GM12878 (cell line): ENCODE data around the gene LRRC2. TPM values are rescaled to one million over a fixed set of nuclear protein-coding genes. Genes with fewer than 3 reads are reported as not detected.

ENCODE experiments used
- ATAC-seq: fragments of 200-7000 bp; cut with Tn5 transposase; 3 replicates; pipeline ENCODE4 v1.9.1; 2020; ENCODE audit warnings: mild to moderate bottlenecking, moderate library complexity
- BruUV-seq: library from RNA; stranded (reverse); fragments of 400-500 nt; replicated peaks from 2 replicates; lab custom pipeline; 2021; lab: Mats Ljungman, UMichigan
- CTCF ChIA-PET: fragments of 300-600 bp; sonication (Branson Sonifier 250); formaldehyde crosslinking; extraction: SDS; loops from one replicate; lab custom pipeline; 2021; ENCODE audit warnings: inconsistent platforms; lab: Yijun Ruan, JAX
- POLR2A ChIA-PET: fragments of 350-600 bp; formaldehyde crosslinking; extraction: SDS; loops from one replicate; lab custom pipeline; 2021; ENCODE audit warnings: inconsistent platforms; lab: Charles Lee
- RAD21 ChIA-PET: fragments of 300-600 bp; sonication (Branson Sonifier 250); formaldehyde crosslinking; loops from one replicate; lab custom pipeline; 2023; ENCODE audit warnings: antibody characterized with exemption; ENCODE audit not compliant: unreplicated experiment; lab: Charles Lee
- SMC1A ChIA-PET: fragments of 300-600 bp; sonication (Branson Sonifier 250); formaldehyde crosslinking; loops from one replicate; lab custom pipeline; 2023; ENCODE audit not compliant: unreplicated experiment, uncharacterized antibody; lab: Charles Lee
- DNase-seq: peaks from one replicate; pipeline ENCODE4 v3.0.0-alpha.2; 2011; ENCODE audit warnings: low read depth, low spot score
- FAIRE-seq: peaks from 3 replicates; lab custom pipeline; 2011; peaks lifted over from hg19 to GRCh38; lab: Jason Lieb, UNC
- H2AFZ ChIP-seq: 2 replicates; pipeline ENCODE4 v1.6.0; 2011; ENCODE audit warnings: low read depth, low read length, control low read depth; ENCODE audit not compliant: control insufficient read depth
- H3K27ac ChIP-seq: 2 replicates; pipeline ENCODE4 v1.5.1; 2011; ENCODE audit warnings: control low read depth; ENCODE audit not compliant: control insufficient read depth, insufficient read depth
- H3K27me3 ChIP-seq, 2 experiments: replicated peaks in 1 of 2; 2 replicates each; pipeline versions ENCODE4 v1.6.0 to v1.6.1; 2011; ENCODE audit warnings: low read length in 1 of 2; ENCODE audit not compliant: control insufficient read depth in 2 of 2, insufficient read depth in 2 of 2
- H3K36me3 ChIP-seq, 2 experiments: 2 replicates each; pipeline ENCODE4 v1.5.1; 2011; ENCODE audit warnings: low read length in 1 of 2; ENCODE audit not compliant: control insufficient read depth in 2 of 2, insufficient read depth in 2 of 2
- H3K4me1 ChIP-seq: 2 replicates; pipeline ENCODE4 v1.6.1; 2011; ENCODE audit warnings: mild to moderate bottlenecking, low read length, moderate library complexity, mixed read lengths; ENCODE audit not compliant: control insufficient read depth, insufficient read depth
- H3K4me2 ChIP-seq: 2 replicates; pipeline ENCODE4 v1.6.0; 2011; ENCODE audit warnings: control low read depth; ENCODE audit not compliant: control insufficient read depth, insufficient read depth
- H3K4me3 ChIP-seq: fragments of 200-600 bp; sonication (generic); 2 replicates; pipeline ENCODE4 v1.5.1; 2016
- H3K79me2 ChIP-seq: 2 replicates; pipeline ENCODE4 v1.6.0; 2011; ENCODE audit warnings: low read length; ENCODE audit not compliant: control insufficient read depth, insufficient read depth
- H3K9ac ChIP-seq: 2 replicates; pipeline ENCODE4 v1.8.0; 2011; ENCODE audit warnings: low read length, control low read depth, mixed read lengths; ENCODE audit not compliant: control insufficient read depth, insufficient read depth
- H3K9me3 ChIP-seq: replicated peaks from 3 replicates; pipeline ENCODE4 v1.5.1; 2011; ENCODE audit warnings: mild to moderate bottlenecking, low read length; ENCODE audit not compliant: control insufficient read depth, insufficient read depth
- H4K20me1 ChIP-seq: 2 replicates; pipeline ENCODE4 v1.6.0; 2011; ENCODE audit not compliant: control insufficient read depth, insufficient read depth
- CHD4 ChIP-seq: fragments of 200-600 bp; sonication (generic); IDR thresholded peaks from 2 replicates; pipeline ENCODE4 v1.6.1; 2016; ENCODE audit warnings: mild to moderate bottlenecking
- GATAD2B ChIP-seq: fragments of 450-650 bp; conservative IDR thresholded peaks from 2 replicates; pipeline ENCODE4 v1.6.1; 2017; ENCODE audit warnings: low read depth, mild to moderate bottlenecking, moderate library complexity
- HCFC1 ChIP-seq: fragments of 150-350 bp; IDR thresholded peaks from 2 replicates; pipeline ENCODE4 v1.6.1; 2014; ENCODE audit warnings: low read length
- KLF5 ChIP-seq: fragments of 450-650 bp; IDR thresholded peaks from 2 replicates; pipeline ENCODE4 v1.6.1; 2014; ENCODE audit warnings: mild to moderate bottlenecking; ENCODE audit not compliant: partially characterized antibody
- RELA ChIP-seq: fragments of 450-650 bp; IDR thresholded peaks from 2 replicates; pipeline ENCODE4 v1.8.0; 2014; ENCODE audit warnings: borderline replicate concordance; ENCODE audit not compliant: partially characterized antibody
- SMAD1 ChIP-seq: fragments of 450-650 bp; IDR thresholded peaks from 2 replicates; pipeline ENCODE4 v1.6.1; 2018; ENCODE audit warnings: mild to moderate bottlenecking, low read depth; ENCODE audit not compliant: partially characterized antibody
- SMAD5 ChIP-seq: IDR thresholded peaks from 2 replicates; pipeline ENCODE4 v1.6.1; 2016; ENCODE audit warnings: antibody characterized with exemption, low read depth
- WGBS: methylation state at CpG from one replicate; pipeline ENCODE4 v1.1.6; 2016; ENCODE audit warnings: low lambda C conversion rate; ENCODE audit not compliant: insufficient replicate concordance, insufficient coverage; ENCODE audit errors: missing lambda C conversion rate; 5-methylcytosine and 5-hydroxymethylcytosine counted together
- in situ Hi-C: fragments of 300-500 bp; cut with MboI; formaldehyde crosslinking; loops from 9 replicates; pipeline ENCODE4 v1.14.3; 2018; ENCODE audit warnings: mixed read lengths
- intact Hi-C: fragments of 100-400 bp; cut with micrococcal nuclease; formaldehyde crosslinking; loops from one replicate; pipeline ENCODE4 v1.14.2; 2022; ENCODE audit not compliant: unreplicated experiment
- polyA plus RNA-seq, 11 experiments: library from polyadenylated mRNA; depleted of rRNA in 4 of 11; unstranded in 6 of 11; stranded (reverse) in 5 of 11; fragments of >200 nt; fragmentation: Nextera tagmentation in 4 of 11; fragmentation: Illumina TruSeq in 1 of 11; extraction: Ambion mirVana in 4 of 11; extraction: Trizol in 1 of 11; gene quantifications; 1 replicate in 1 of 11; 2 replicates in 10 of 11; pipeline versions ENCODE4 v1.2.1 to v1.2.3, GENCODE V29; 2011 to 2016; ENCODE audit warnings: inconsistent platforms in 2 of 11, missing spikeins in 2 of 11, low read depth in 1 of 11
- total RNA-seq, 4 experiments: library from RNA; depleted of rRNA in 3 of 4; stranded (reverse); fragments of >200 nt in 3 of 4; fragmentation: Illumina TruSeq in 1 of 4; extraction: Trizol in 1 of 4; gene quantifications; 2 replicates each; pipeline versions ENCODE4 v1.2.1 to v1.2.3, GENCODE V29; 2013 to 2021
- TF ChIP-seq, protein P1 (sequence below): fragments of 450-650 bp; IDR thresholded peaks from 2 replicates; pipeline ENCODE4 v1.6.1; 2016; ENCODE audit warnings: mild to moderate bottlenecking, moderate library complexity, borderline replicate concordance
- TF ChIP-seq, protein P2 (sequence below): fragments of 450-650 bp; IDR thresholded peaks from 2 replicates; pipeline ENCODE4 v1.6.1; 2018; ENCODE audit warnings: mild to moderate bottlenecking, low read depth, moderate library complexity; ENCODE audit not compliant: partially characterized antibody

LRRC2 gene
- total and polyA plus RNA-seq, 10 of the 15 experiments (the other 5 are each of a cell fraction or from before 2014, with no cell fraction given) = not detected

DNA sequence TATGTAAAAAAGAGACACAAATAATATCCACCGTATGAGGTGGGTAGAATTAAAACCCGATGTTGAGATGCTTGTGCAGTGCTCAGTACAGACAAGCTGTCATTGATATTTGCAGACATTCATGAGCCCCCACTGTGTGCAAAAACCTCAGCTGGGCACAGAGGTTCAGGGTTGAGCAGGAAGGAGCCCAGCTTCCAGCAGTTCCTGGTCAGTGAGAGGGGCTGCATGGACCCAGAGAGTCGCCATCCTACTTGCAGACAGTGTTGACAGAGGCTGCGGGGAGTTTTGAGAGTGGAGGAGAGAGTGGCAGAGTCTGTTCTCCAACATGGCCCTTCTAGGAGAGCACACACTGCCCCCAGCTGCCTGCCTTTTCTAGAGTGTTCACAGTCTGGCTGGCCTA, 95.3 kb downstream of the LRRC2 start:
- ChIA-PET CTCF (interaction anchor here (1.3 kb wide), 1 partner anchor 20 kb away, joined by 10 read pairs; no protein-coding TSS in a partner anchor), RAD21 (interaction anchor here (1.2 kb wide), 1 partner anchor 18 kb away, joined by 3 read pairs; no protein-coding TSS in a partner anchor), SMC1A (interaction anchor here (0.8 to 1.0 kb wide), 2 partner anchors 19 to 159 kb away, joined by 3 read pairs; no protein-coding TSS in a partner anchor), POLR2A (no interaction called here)
- no peak for ATAC-seq
- in situ Hi-C loops = no loop called here
- no peak overlapping the region for H3K27ac ChIP-seq
- no peak for FAIRE-seq
- peaks cover 1 to 3% of the 10 kb centered on the region in 2 experiments; a peak in 2 of 4 replicates for H3K27me3 ChIP-seq
- H3K4me1 ChIP-seq = no peaks in the 10 kb centered on the region
- TF ChIP-seq KLF5 = no peak
- no TSS peak for BruUV-seq
- H3K79me2 ChIP-seq = no peaks in the 10 kb centered on the region
- H4K20me1 ChIP-seq = no peaks in the 10 kb centered on the region; the same call in 1 of the 2 replicates
- no peak overlapping the region for H3K9ac ChIP-seq
- intact Hi-C loops = no loop called here
- DNase-seq = no peak
- no peaks in the 10 kb centered on the region for H3K9me3 ChIP-seq
- no peak overlapping the region for H2AFZ ChIP-seq
- no peaks in the 10 kb centered on the region for H3K36me3 ChIP-seq
- H3K4me3 ChIP-seq = no peak overlapping the region
- WGBS = 29% methylated on average over 4 of the region's 4 CpGs
- H3K4me2 ChIP-seq = no peak overlapping the region

DNA sequence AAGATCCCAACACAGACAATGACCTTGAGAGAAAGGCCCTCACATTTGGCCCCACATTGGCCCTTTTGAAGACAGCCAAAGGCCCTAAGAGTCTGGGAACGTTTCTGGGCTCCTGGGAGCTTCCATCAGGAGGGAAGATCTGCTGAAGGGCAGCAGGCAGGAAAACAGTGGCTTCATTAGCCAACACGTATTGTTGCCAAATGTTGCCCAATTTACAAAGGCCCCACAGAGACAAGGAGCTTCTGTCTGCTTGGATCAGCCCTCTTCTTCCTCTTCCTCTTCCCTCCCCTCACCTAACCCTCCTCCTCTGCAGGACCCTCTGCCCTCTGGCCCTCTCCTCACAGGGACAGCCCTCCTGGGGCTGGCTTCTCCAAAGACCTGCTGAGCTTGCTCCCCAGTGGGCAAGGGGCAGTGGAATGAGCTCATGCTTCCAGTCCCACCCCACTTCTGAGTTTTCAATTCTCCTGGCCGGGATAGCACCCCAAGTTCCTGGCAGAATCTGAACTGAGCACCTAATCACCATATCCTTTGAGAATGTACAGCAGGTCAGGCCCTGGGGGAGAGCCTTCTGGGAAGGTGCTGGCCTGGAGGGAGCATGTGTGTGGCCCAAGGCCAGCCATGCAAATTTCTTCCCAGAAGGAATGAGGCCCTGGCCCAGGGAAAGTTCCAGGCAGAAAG, 96.3 kb downstream of the LRRC2 start:
- Histone ChIP-seq H3K9ac (no peak overlapping the region), H3K36me3 (no peaks in the 10 kb centered on the region), H3K4me2 (no peak overlapping the region), H3K9me3 (no peaks in the 10 kb centered on the region), H3K79me2 (no peaks in the 10 kb centered on the region), H2AFZ (no peak overlapping the region), H4K20me1 (no peaks in the 10 kb centered on the region; the same call in 1 of the 2 replicates), H3K27ac (no peak overlapping the region), H3K4me1 (no peaks in the 10 kb centered on the region), H3K27me3 (peaks cover 1 to 5% of the 10 kb centered on the region in 2 experiments; a peak in 2 of 4 replicates), H3K4me3 (no peak overlapping the region)
- DNase-seq (no peak), FAIRE-seq (no peak), ATAC-seq (no peak)
- CTCF ChIA-PET = interaction anchor here (1.0 to 1.3 kb wide), 2 partner anchors 19 kb away, joined by 3 to 10 read pairs; no protein-coding TSS in a partner anchor
- no TSS peak for BruUV-seq
- RAD21 ChIA-PET = interaction anchor here (1.2 kb wide), 1 partner anchor 19 kb away, joined by 3 read pairs; no protein-coding TSS in a partner anchor
- 0% methylated on average over 3 of the region's 3 CpGs for WGBS
- intact Hi-C loops (no loop called here), in situ Hi-C loops (no loop called here)
- SMC1A ChIA-PET = interaction anchor here (0.8 kb wide), 1 partner anchor 160 kb away, joined by 3 read pairs; no protein-coding TSS in a partner anchor
- POLR2A ChIA-PET = no interaction called here
- TF ChIP-seq, protein P1, sequence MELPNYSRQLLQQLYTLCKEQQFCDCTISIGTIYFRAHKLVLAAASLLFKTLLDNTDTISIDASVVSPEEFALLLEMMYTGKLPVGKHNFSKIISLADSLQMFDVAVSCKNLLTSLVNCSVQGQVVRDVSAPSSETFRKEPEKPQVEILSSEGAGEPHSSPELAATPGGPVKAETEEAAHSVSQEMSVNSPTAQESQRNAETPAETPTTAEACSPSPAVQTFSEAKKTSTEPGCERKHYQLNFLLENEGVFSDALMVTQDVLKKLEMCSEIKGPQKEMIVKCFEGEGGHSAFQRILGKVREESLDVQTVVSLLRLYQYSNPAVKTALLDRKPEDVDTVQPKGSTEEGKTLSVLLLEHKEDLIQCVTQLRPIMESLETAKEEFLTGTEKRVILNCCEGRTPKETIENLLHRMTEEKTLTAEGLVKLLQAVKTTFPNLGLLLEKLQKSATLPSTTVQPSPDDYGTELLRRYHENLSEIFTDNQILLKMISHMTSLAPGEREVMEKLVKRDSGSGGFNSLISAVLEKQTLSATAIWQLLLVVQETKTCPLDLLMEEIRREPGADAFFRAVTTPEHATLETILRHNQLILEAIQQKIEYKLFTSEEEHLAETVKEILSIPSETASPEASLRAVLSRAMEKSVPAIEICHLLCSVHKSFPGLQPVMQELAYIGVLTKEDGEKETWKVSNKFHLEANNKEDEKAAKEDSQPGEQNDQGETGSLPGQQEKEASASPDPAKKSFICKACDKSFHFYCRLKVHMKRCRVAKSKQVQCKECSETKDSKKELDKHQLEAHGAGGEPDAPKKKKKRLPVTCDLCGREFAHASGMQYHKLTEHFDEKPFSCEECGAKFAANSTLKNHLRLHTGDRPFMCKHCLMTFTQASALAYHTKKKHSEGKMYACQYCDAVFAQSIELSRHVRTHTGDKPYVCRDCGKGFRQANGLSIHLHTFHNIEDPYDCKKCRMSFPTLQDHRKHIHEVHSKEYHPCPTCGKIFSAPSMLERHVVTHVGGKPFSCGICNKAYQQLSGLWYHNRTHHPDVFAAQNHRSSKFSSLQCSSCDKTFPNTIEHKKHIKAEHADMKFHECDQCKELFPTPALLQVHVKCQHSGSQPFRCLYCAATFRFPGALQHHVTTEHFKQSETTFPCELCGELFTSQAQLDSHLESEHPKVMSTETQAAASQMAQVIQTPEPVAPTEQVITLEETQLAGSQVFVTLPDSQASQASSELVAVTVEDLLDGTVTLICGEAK = no peak
- no peak for TF ChIP-seq SMAD1
- no peak for TF ChIP-seq HCFC1
- no peak for TF ChIP-seq RELA
- no peak for TF ChIP-seq CHD4
- TF ChIP-seq GATAD2B = no peak
- TF ChIP-seq SMAD5 = no peak
- TF ChIP-seq, protein P2, sequence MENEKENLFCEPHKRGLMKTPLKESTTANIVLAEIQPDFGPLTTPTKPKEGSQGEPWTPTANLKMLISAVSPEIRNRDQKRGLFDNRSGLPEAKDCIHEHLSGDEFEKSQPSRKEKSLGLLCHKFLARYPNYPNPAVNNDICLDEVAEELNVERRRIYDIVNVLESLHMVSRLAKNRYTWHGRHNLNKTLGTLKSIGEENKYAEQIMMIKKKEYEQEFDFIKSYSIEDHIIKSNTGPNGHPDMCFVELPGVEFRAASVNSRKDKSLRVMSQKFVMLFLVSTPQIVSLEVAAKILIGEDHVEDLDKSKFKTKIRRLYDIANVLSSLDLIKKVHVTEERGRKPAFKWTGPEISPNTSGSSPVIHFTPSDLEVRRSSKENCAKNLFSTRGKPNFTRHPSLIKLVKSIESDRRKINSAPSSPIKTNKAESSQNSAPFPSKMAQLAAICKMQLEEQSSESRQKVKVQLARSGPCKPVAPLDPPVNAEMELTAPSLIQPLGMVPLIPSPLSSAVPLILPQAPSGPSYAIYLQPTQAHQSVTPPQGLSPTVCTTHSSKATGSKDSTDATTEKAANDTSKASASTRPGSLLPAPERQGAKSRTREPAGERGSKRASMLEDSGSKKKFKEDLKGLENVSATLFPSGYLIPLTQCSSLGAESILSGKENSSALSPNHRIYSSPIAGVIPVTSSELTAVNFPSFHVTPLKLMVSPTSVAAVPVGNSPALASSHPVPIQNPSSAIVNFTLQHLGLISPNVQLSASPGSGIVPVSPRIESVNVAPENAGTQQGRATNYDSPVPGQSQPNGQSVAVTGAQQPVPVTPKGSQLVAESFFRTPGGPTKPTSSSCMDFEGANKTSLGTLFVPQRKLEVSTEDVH = no peak
